ENCODE results near the gene WDR82.

- TF ChIP-seq CTCF (IDR thresholded peaks at IDR 0.05; ENCODE audit: borderline replicate concordance, extremely low read depth, low read length, poor library complexity, severe bottlenecking) (no peak), EZH2 (IDR thresholded peaks at IDR 0.05; ENCODE audit: borderline replicate concordance, low read depth, low read length, severe bottlenecking) (no peak)
Observed at GRCh38 chr3:52293491-52294319, 15.3 kb upstream of the WDR82 start.

All from DND-41 (cell line).